Fibroblast of gingiva (primary cell): ENCODE measurements around the gene MAP3K4.

Experiments
- DNase-seq: peaks from one replicate; pipeline ENCODE4 v3.0.0-alpha.2; 2011; ENCODE audit warnings: low read depth

Gene MAP3K4

GRCh38 chr6:161008245-161008644, 16.7 kb downstream of the MAP3K4 start:
- DNase-seq: no peak

DNA sequence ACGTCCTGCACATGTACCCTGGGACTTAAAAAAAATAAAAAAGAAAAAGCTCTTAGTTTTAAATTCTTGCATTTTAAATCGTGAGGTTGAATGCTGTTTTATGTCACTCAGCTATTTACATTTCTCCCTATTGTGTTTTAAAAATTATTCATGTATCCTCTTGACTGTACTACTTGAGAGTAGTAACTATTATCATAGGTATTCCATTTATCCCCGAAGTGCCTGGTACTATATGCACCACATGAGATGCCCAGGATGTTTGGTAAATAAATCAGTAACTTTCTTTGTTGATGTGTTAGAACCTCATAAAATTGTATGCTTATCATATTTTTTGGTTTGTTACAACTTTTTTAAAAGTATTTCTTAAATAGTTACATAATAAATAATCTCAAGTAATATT, 18.4 kb downstream of the MAP3K4 start:
- DNase-seq: no peak

DNA sequence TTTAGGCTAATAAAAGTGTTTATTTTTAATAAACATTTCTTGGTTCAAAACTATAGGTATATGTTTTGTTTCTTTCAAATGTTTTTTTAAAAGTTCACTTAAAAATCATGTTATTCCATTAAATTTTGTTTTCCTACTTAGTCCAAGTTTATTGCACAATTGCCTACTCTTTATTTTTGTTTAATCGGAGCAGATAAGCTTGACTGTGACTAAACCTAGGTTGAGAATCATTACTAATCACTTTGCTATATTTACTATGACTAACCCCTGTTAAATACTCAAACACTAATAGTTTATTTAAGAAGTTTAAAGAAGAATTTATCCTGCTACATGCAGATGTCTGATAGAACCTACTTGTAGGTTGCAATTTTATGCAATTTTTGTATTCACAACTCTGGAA, 18.8 kb downstream of the MAP3K4 start:
- DNase-seq: peak; percentile 12

DNA sequence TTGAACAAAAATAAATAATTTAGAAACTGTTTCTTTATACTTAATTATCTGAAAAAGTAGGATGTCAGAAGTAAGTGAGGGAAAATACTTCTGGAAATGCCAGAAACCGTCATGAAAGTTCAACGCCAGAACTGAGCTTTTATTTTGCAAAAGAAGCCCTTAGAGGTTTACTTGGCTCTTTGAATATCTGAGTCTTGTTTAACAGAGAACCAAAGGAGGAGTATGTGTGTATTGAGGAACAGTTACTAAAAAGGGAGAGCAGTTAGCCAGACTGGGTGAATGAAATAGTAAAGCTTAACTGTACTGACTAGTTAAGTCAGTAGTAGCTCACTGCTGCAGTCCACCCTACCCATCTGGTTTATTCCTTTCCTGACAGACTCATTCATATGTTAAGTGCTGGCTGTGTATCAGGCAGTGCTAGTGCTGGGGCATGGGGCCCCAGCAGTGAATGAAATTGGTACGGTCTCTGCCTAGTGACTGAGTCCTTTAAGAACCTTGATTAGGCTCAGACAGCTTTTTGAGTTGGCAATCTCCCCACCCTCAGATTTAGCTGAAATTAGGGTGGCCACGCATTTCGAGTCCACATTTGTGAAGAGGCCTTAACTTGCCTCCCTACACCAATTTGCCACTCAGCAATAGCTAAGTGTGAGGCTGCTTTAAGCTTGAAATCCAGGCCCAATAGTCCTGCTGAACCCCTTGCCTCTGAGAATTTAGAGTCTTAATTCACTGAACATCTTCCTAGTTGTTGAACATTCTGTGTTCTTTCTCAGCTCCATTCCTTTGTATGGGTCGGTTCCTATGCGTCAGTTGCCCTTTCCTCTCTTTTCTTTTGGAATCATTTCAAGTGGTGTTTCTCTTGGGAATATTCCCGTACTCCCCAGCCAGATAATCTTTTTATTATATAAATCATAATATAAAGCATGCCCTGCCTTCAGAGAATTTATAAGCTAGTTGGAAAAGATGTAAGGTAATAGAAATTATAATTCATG, 20.2 kb downstream of the MAP3K4 start:
- DNase-seq: no peak

- DNase-seq: no peak
Measured at GRCh38 chr6:161013695-161014094, 22.1 kb downstream of the MAP3K4 start.

- DNase-seq: no peak
Measured at GRCh38 chr6:161017766-161018564, 26.4 kb downstream of the MAP3K4 start.

DNA sequence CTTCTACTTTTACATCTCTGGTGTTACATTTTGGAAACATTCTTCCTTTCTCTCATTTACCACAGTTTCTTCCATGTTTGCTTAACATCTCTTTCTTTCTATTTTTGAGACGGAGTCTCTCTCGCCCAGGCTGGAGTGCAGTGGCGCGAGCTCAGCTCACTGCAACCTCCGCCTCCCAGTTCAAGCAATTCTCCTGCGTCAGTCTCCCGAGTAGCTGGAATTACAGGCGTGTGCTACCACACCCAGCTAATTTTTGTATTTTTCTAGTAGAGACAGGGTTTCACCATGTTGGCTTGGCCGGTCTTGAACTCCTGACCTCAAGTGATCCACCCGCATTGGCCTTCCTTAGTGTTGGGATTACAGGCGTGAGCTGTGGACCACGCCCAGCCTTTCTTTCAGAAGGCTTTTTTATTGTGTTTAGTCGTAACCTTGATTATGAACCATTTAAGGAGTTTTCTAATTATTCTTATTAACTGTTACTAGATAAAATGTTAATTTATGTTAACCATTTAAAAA, 27.8 kb downstream of the MAP3K4 start:
- no peak for DNase-seq

GRCh38 chr6:161021543-161021942, 30.0 kb downstream of the MAP3K4 start:
- DNase-seq: no peak

DNA sequence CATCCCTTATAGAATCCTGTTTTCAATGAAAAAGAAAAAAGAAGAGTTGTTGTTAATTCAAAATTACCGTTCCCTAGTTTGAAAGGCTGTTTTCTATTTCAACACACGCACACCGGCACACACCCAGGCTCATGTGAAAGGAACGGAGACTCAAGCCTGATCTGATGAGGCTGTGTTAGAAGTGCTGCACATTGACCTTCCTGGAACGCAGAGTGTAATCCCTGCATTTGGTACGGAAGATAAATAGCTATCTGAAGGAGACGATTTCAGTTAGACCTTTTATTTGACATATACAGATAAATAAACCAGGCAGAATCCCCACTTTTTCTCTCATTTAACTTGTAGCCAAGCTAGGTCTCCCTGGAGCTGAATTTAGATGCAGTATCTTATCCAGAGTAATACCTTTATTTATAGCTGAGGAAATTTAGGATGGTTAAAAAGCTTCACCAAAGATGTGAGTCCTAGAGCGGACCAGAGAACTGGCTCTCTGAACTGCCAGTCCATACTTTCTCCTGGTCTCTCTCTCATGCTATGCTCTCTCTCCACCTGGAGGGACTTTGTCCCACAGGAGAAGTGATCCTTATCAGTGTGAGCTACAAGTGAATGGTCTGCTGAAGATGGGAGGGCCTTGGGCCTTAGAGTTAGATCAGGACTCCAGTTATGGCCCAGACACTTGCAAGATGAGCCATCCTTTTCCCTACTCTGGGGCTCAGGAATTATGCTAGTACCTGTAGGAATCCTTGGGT, 30.6 kb downstream of the MAP3K4 start:
- DNase-seq: no peak

DNA sequence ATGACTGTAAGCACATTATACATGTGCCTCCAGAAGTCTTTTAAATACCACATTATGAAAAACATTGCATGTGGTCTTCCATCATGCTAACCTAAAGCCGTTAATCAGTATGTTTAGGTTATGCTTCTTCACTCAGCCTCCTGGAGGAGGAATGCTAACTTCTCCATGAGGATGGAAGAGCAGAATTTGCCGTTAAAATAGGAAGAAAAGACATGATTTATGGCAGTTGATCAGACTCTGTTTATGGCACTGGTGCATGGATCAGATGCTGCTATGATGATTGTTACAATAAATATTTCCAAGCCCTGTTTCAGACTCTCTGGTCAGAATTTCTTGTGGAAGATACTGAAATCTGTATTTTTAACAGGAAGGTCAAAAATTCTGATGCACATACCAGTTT, 31.7 kb downstream of the MAP3K4 start:
- DNase-seq: no peak

DNA sequence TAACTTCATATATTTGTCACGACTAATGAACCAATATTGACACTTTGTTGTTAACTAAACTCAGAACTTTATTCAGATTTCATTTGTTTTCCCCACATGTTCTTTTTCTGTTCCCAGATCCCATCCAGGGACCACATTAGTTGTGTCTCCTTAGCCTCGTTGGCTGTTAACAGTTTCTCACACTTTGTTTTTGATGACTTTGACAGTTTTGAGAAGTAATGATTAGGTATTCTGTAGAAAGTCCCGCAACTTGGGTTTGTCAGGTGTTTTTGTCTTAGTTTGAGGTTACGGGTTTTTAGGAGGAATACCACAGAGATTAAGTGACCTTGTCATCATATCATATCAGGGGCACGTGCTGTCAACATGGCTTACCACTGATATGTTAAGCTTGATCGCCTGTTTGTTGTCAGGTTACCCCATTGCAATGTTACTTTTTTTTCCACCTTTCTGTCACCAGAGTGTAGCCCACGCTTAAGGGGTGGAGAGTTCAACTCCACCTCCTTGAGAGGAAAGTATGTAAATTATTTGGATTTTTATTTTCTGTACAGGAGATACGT, 32.9 kb downstream of the MAP3K4 start:
- no peak for DNase-seq

- no peak for DNase-seq
Measured at GRCh38 chr6:161027385-161027784, 35.8 kb downstream of the MAP3K4 start.

DNA sequence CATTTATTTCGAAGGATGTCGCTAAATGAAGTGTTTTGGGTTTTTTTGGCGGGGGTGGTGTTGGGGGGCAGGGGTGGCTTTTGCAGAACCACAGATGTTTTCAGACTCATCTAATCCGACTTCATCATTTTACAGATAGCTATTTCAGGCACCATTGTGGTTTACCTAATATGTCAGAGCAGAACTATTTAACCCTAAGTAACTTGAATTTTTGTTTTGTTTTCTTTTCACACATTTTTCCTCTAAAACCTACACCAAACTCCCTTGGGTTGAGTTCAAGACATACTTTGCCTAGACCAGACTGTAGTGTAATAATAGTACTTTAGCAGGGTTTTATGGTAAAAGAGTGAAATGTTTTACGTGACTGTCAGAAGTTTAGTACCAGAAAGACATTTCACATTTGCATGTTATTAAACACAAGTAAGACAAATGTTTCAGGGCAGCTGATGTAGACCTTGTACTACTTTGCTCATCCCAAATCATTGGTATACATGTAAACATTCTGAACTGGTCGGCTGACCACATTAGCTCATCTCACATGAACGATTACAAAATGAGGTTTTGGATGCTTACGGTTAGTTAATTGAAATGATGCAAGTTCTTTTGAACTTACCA, 37.7 kb downstream of the MAP3K4 start:
- peak; percentile 90 for DNase-seq

DNA sequence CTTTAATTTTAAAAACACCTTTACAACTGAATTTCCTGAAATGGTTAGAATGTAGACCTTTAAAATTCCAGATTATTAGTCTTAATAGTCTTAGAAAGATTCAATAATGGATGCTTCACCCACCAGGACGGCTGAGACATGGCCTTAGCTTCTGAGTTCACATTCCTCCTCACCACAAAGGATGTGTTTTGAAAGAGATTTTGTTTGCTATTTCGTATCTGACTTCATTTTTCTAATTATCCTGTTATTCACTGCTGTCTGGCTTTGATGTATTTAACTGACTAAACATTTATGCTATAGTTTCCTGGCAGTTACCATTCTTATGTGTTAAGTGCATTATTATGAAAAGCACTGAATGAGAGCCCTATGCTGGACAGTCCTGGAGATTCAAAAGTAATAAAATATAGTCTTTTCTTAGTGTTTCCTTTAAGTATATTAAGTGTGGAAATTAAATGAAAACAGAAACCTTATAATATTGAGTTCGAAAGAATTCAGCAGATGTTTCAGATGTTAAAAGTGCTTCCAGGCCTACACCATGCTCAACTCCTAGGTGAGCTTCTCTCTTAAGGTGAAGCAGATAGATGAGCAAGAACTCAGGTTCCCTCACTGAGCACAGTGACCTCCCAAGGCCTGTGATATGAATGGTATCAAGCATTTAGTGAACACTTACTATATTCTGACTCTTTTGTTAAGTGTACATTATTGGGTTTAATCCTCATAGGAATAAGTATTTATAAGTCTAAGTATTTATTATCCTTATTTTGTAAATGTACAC, 40.3 kb downstream of the MAP3K4 start:
- DNase-seq: peak; percentile 36

DNA sequence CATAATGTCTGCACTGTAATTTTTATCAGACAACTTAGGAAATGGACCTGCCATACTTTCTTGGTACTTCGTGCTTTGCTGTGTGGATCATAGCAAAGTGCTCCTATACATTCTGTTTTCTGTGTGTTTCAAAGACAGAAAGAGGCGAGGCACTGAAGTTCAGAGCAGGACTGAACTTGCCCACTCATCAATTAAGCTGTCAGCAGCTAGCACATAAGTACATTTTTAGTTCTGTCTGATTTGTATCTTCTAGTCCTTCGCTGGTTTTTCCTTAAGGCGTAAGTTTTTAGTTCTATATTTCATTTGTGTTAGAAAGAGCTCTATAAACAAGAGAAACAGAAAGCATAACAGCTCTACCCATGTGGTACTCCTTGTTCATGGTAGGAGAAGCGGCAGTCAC, 42.1 kb downstream of the MAP3K4 start:
- DNase-seq: no peak

GRCh38 chr6:161035182-161035980, 43.8 kb downstream of the MAP3K4 start:
- no peak for DNase-seq

DNA sequence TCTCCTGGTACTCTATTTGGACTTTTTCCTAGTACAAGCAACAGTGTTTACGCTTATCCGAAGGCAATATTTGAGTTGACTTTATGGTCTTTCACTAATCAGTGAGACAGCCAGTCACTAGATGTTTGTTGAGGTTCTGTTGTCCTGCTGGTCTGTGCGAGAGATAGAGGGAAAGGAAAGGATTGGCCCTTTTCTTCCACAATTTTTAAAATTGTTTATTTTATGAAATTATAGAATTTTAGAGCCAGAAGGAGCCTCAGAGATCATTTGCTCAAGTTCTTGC, 44.4 kb downstream of the MAP3K4 start:
- DNase-seq: no peak

DNA sequence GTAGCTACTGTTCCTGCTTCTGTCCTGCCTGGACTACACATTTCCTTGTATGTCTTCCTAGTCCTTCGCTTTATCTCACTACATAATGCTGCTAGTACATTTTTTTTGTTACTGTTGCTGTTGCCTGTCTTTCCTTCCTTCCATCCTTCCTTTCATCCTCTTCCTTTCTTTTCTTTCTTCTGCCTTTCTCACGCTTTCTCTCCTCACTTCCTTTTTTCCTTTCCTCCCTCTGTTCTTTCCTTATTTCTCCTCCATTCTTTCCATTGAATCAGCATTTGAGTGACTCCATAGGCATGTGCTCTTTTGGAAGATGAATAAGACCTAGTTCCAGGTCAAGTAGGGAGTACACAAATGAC, 46.3 kb downstream of the MAP3K4 start:
- DNase-seq: no peak

DNA sequence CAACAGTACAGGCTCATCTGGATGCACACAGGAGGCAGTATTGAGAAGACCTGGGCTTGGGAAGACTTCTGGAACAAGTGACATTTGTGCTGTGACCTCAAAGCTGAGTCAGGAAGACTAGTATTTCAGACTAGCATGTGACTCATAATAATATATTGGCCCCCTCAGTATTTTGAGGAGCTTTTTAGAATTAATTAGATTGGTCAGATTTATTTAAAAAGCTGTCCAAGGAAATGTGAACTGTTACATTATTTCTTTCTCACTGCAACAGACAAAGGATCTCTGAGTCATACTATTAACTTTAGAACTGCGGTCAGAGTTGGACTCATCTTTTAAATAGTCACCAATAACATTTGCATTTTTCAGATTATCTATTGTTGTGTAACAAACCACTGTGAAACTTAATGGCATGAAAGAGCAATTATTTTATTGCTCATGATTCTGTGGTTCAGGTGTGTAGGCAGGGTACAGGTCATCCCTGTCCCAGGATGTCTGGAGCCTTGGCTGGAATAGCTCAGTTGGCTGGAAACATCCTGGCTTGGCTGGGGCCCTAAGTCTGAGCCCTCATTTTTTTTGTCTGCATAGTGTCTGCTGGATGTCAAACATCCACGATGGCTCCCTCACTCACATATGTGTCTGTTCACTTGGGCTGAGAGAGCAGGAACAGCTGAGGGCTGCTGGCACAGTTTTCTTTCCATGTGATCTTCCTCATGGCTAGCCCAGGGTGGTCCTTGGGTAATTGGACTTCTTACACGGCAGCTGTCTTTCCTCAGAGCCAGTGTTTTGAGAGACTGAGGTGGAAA, 46.9 kb downstream of the MAP3K4 start:
- peak; percentile 88 for DNase-seq
